ENCODE data around the gene STK32C. TPM values are rescaled to one million over a fixed set of nuclear protein-coding genes. Genes with fewer than 3 reads are reported as not detected.

Gene STK32C
- total RNA-seq, result 6.5 and 6.9 TPM in 2 replicates

DNA sequence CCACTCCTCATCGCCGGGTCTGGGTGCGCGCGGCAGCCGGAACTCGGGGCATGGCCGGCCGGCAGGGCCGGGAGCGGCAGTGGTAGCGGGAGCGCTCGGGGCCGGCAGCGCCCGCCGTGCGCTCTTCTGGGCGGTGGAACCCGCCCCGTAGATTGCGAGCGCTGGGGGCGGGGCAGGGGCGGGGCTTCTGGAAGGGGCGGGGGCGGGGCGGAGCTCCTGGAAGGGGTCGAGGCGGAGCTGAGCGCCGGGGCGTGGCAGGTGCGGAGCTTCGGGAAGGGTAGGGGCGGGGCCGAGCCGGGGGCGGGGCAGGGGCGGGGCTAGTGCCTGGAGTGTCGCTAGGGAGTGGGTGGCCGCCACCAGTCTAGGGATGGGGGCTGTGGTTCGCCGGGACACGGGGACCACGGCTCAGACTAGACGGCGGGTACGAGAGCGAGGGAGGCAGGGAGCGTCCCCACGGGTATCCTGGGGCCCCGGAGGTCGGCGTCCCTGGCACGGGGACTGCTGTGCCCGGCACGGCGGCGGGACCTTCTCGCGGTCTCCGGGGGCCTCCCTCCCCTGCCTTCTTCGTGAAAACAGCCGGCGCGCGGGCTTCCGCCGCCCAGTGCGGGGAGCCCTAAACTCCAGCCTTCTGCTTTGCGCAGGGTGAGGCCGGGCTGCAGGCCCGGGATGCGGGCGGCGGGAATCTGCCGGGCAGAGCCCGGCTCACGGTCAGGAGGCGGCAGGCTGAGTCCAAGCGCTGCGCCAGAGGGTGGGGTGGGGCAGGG lies at the start of gene STK32C:
Gene STK32C, minus strand, starts transcription at position 128 of the 764 bp plus-strand sequence. Its CDS starts 117 bp downstream, at position 11.

DNA sequence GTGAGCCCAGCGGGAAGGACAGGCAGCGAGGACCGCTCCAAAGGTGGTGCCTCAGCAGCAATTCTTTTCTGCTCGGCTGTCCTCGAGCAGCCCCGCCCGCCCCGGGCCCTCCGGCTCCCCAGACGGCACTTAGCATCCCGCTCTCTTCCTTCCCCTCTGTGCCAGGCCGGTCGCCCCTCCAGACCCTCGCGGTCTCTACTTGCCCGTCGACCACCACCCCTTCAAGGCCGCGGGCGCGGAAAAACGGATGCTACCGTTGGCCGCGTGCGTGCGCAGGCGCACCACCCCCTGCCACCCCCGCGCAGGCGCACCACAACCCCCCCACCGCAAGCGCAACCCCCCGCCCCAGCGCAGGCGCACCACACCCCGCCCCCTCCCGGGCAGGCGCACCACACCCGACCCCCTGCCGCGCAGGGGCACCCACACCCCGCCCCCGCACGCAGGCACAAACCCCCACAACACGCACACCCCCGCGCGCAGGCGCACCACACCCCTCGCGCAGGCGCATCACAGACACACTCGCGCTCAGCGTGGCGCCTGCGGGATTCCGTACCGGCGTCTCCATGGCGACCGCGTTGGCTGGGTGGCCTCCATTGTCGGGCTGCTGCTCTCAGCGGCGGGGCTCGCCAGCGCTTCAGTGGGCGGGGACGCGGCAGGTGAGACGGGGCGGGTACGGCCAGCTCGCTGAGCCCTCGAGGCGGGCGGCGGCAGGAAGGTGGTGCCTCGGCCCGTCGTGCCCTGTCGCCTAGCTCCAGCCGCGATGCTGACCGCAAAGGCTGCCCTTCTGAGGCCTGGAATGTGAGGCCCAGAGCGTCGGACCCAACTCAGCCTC lies 24.1 kb upstream of the STK32C start, which contains the start of gene LRRC27:
Gene LRRC27, plus strand, starts transcription at position 593 of the 832 bp plus-strand sequence. CDS start 1,332 bp downstream, outside the sequence.

DNA sequence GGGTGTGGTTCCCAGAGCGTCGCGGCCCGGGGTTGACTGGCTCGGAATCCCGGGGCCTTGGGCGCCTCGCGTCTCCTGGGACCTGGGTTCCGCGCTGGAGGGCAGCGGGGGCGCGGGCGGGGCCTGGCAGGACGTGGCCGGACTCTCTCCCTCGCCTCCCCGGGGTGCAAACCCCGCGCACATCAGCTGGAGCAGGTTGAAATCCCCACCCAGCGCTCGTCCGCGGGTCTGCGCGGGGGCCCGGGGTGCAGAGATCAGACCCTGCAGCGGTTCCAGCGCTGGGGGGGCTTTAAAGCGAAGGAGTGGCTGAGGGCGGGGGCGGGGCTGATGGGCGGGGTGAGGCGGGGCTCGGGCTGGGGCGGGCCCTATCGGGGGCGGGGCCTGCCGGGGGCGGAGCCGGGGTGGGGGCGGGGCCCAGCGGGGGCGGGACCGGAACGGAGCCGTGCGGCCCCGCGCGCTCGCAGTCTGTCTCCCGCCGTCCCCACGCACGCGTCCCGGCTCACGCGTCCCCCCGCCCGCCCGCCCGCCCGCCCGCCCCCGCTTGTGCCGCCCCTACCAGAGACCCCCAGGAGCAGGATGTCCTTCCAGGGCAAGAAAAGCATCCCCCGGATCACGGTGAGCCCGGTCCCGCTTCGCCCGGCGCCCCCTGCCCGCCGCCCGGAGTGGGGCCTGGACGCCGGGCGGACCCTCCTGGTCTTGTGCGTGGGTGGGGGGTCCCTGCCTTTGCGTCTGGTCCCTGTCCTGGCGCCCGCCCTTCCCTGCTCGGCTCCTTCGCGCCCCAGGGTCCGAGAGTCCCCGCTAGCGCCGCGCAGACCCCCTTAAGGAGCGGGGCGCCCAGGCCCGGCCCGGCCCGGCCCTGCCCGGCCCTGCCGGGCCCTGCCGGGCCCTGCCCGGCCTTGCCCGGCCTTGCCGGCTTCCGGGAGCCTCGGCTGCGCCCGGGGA lies 121.0 kb downstream of the STK32C start, which contains the start of gene DPYSL4:
Gene DPYSL4, plus strand, starts transcription at position 461 of the 942 bp plus-strand sequence. Its CDS starts 116 bp downstream, at position 577.

Other genes with a start within 250 kb of the STK32C start
- 0.10 TPM in 1 of 2 replicates, not detected in the other for gene JAKMIP3, start 242.0 kb downstream of the STK32C start, total RNA-seq
- gene DPYSL4, start 121.0 kb downstream of the STK32C start, total RNA-seq, result 47.4 and 50.4 TPM in 2 replicates
- 7.4 and 11.1 TPM in 2 replicates for gene LRRC27, start 24.2 kb upstream of the STK32C start, total RNA-seq
- gene PWWP2B, start 89.2 kb upstream of the STK32C start, total RNA-seq, result 15.8 and 19.6 TPM in 2 replicates
- 39.8 and 41.7 TPM in 2 replicates for gene INPP5A, start 229.8 kb upstream of the STK32C start, total RNA-seq